GM12878 (cell line): ENCODE measurements around the gene SNAPIN.

Experiments
- CTCF ChIP-seq, 3 experiments: IDR thresholded peaks in 2 of 3; conservative IDR thresholded peaks in 1 of 3; 2 replicates each; pipeline ENCODE4 v1.5.1; 2011; ENCODE audit warnings: low read depth in 3 of 3, low read length in 3 of 3, mild to moderate bottlenecking in 3 of 3, control low read depth in 2 of 3, moderate library complexity in 2 of 3, inconsistent platforms in 1 of 3, mixed read lengths in 1 of 3; ENCODE audit not compliant: control insufficient read depth in 2 of 3, insufficient read depth in 1 of 3; ENCODE audit errors: extremely low read depth in 1 of 3
- DPF2 ChIP-seq: fragments of 450-650 bp; IDR thresholded peaks from 2 replicates; pipeline ENCODE4 v1.6.1; 2017; ENCODE audit warnings: mild to moderate bottlenecking

- TF ChIP-seq CTCF (IDR thresholded peaks at IDR 0.05 in 2 of 3, conservative IDR thresholded peaks at IDR 0.05 in 1 of 3; ENCODE audit: control insufficient read depth in 2 of 3, extremely low read depth in 1 of 3, insufficient read depth in 1 of 3, low read depth in 3 of 3, low read length in 3 of 3) (no peak), DPF2 (no peak)
Observed at GRCh38 chr1:153682730-153683129, 24.2 kb downstream of the SNAPIN start.
